GM19452 (cell line): Measurements from ENCODE around the gene SPOCK1.
A peak's percentile ranks its signal among the peaks of the same experiment; 100 is the strongest.

Experiments used
- ATAC-seq: cut with Tn5 transposase; IDR thresholded peaks from one replicate; pipeline ENCODE4 v1.9.1; 2021; ENCODE audit not compliant: unreplicated experiment

SPOCK1 gene

DNA sequence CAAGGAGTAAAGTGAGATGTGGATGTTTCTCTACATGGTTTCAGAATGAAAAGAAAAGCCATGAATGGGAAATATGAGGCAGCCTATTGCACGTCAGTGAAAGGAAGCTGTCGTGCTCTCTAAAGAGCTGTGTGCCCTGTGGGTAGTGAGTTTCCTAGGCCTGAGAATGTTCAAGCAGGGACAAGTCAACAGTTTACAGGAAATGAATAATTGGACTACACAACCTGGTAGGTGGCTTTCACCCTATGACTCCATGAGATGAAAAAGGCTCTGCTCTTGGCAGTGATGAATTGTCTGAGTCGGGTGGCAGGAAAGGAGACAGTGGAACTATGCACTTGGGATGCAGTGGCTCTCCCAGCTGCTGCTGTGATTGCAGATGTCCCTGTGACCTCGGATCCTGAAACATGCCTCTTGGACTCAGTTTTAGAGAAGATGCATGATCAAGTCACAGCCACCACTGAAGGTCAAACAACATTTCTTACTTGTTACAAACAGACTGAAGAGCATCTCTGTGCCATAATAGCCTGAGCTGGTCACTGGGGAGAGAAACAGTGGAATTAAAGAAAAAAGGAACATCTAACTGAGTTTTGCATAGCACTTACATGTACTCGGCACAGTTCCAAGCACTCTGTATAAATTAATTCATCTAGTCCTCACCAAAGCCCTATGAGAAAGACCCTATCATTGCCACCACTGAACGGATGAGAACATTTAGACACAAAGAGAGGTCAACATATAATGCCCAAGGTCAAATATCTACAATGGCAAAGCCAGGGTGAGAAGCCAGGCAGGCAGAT lies 293.7 kb downstream of the SPOCK1 start:
- ATAC-seq = no peak

DNA sequence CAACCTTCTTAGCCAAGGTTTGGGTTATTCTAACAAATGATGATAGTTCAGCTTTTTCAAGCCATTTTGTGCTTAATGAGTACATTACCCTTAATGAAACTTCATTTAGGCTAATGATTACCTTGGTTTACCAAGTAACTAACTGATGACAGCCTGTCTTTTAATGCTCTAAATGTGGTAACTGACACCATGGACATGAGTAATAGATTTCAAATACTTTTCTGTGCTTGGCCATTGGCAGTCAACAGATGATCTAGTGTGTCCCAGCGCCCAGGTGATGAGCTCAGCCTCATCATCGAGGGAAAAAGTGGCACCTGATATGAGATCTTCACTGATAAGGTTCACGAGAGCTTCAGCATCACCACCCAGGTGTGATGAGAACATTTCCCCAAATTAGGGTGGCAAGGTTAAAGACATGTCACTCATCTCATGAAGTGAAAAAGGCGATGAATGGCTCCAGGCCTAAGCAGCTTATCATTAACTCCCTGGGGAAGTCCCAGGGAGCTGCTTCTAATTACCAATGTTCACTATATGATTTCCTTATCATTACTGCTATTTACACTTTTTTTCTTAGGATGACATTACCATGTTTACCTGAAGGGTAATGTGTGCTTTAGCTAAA lies 296.0 kb downstream of the SPOCK1 start:
- ATAC-seq = peak; percentile 55

DNA sequence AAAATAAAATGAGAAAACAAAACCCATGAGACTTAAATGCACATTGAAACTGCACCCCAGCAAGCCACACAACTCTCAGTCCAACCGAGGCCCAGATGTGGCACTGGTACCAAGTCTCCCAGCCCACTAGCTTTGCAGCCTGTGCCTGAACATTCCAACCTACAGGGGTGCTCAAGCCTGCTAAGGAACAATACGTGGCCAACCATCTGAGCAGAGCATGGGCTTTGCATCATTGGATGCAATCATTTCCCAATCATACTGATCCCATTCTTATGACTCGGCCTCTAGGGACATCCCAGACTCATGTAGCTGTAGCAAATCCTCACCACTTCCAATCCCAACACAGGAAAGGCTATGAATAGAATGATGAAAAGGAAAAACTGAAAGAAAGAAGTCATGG lies 297.2 kb downstream of the SPOCK1 start:
- ATAC-seq = no peak

DNA sequence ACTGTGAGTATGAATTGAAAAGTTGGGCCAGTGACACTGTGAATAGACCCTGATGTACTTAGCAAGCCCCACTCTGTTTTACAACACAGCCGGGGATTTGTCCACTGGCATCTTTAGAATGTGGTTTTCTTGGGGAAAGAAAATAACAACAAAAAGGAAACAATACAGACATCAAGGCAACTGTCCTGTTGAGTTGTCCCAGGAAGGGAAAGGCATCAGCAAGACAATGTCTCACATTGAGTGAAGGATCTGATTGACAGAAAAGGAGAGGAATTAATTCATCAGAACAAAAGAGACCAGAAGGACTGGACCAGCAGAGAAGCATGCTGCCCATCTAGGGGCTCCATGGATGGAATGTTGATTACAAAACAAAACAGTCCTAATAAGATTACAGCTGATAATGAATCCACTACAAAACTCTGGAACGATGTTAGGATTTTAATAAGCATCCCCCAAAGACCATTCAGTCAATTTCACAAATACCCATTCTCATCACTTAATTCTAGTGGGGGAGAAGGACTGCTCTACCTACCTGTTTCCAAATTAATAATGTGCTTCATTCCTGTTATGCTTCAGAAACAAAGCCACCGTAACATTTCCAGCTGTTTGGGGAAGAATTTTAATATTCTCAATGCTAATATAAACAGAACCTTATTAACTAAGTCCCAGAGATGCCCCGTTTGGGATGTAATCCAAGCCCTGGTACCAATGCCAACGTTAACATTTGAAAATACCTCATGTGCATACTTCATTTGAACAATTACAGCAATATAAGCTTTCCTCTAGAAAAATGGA lies 298.0 kb downstream of the SPOCK1 start:
- no peak for ATAC-seq

DNA sequence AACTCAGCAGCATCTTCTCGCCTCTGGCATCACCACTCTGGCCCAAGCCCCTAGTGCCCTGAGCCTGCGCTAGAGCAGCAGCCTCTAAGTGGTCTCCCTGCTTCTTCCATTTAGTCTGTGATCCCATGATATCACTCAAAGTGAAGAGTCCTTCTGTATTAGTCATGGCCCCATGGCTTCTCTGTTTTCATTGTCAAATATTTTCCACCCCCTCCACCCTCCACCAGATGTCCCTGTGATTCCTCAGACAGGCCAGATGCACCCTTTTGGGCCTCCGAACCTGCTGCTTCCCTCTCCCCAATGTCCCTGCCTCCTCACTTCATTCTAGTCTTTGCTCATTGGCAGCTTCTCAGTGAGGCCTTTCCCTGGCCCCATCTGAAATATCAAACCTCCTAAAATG lies 299.2 kb downstream of the SPOCK1 start:
- ATAC-seq = no peak

DNA sequence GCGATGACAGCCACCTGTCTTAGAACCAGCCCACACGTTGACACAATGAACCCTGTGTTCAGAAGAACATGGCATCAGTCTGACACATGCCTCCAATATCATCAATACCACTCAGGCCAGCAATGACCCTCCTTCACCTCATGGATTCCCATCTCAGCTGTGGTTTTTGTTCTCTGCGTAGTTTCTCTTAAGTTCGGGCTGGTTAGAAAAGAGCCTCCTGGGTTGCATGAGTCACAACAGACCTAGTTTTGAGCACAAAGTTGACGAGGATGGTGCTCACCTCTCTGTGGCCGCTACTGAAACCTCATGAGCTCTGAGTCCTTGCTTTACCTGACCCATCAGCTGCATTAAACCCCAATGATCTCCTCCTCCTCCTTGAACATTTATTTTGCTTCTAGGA lies 299.9 kb downstream of the SPOCK1 start:
- ATAC-seq = no peak

DNA sequence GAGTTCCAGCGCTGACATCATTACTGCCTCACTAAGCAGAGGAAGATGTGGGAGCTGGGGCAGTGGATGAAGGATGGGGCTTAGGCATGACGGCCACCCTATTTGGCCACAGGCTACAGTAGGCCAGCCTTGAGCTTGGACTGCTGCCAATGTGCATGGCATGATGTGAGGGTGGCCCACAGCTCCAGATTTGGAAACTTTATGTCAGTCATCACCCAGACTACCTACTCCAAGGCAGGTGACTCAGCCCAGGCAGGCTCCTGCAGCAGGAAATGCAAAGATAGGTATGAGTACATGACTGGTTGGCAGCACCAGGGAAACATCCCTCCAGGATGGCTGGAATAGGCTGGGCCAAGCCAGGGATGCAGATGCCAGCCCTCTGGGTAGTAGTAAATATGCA lies 303.6 kb downstream of the SPOCK1 start:
- no peak for ATAC-seq

DNA sequence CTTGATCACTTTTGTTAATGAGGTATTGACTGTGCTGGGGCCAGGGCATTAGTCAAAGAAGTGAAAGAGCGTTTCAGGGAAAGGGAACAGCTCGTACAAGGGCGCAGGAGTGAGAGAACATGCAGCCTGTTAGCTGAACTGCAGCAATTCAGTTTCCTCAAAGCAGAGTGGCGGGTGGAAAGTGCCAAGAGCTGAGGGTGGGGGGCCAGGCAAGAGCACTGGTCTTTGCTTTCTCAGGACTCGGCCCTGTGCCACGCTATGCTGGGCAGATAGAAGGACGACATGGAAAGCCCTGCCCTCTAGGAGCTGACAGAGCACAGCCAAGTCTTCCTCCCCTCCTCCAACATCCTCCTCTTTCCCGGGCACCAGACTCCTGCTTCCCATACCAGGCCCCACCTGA lies 304.8 kb downstream of the SPOCK1 start:
- no peak for ATAC-seq

DNA sequence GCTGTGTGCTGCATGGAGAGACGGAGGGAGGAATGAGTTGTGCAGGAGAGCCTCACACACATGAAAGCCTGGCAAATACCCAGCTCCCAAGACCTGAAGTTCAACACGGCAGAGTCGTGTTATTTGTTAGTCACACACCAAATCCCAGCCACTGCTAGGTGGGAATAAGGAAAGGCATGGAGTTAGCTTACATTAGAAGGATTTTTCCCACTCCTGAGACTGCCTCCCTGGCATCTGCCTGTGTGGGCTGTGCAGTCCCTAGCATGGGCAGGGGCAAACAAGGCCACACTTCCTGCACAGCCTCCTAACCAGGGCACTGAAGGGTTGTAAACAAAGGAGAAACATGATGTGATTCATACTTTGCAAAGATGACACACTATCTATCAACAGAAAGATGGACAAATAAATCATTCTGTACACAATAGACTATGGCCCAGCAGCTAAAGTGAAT lies 306.8 kb downstream of the SPOCK1 start:
- no peak for ATAC-seq

DNA sequence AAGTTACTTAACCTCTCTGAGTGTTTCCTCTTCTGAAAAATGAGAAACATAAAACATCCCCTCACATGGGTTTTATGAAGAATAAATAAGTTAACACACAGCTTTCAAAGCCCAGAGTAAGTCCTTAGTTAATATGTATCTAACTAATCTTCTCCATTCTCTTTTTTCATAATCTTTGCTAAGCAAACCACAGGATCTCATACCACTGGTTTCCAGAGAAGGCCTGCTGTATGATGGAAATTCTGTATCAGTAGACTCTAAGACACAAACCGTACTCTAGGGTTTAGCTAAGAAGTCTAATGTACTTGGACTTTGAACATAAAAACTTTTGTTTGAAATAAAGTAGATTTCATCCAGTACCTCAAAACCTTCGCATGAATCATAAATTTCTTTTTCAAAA lies 307.9 kb downstream of the SPOCK1 start:
- no peak for ATAC-seq

DNA sequence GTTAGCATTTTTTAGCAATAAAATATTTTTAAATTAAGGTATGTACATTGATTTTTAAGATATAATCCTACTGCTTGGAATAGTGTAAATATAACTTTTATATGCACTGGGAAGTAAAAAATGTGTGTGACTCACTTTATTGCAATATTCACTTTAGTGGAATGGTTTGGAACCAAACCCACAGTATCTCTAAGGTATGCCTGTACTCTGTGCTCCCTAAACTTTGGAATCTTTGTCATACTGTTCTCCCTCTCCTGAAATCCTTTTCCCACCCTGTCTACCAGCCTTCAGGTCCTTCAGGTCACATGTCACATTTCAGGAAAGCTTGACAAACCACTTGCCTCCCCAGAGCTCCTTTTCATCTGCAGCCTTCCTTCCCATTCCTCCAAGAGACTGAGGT lies 308.7 kb downstream of the SPOCK1 start:
- no peak for ATAC-seq

DNA sequence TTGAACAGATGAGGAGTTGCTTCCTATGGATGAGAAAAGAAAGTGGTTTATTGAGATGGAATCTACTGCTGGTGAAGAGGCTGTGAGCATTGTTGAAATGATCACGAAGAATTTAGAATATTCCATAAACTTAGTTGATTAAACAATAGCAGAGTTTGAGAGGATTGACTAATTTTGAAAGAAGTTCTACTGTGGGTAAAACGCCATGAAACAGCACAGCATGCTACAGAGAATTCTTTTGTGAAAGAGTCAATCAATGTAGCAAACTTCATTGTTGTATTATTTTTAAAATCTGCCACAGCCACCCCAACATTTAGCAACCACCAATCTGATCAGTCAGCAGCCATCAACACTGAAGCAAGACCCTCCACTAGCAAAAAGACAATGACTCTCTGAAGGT lies 309.1 kb downstream of the SPOCK1 start:
- no peak for ATAC-seq

DNA sequence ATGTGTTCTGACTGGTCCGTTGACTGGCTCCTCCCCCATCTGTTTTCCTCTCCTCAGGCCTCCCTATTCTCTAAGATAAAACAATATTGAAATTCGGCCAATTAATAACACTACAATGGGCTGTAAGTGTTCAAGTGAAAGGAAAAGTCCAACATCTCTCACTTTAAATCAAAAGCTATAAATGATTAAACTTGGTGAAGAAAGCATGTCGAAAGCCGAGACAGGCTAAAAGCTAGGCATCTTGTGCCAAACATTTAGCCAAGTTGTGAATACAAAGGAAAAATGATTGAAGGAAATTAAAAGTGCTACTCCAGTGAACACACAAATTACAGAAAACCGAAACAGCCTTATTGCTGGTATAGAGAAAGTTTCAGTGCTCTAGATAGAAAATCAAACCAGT lies 310.6 kb downstream of the SPOCK1 start:
- no peak for ATAC-seq

DNA sequence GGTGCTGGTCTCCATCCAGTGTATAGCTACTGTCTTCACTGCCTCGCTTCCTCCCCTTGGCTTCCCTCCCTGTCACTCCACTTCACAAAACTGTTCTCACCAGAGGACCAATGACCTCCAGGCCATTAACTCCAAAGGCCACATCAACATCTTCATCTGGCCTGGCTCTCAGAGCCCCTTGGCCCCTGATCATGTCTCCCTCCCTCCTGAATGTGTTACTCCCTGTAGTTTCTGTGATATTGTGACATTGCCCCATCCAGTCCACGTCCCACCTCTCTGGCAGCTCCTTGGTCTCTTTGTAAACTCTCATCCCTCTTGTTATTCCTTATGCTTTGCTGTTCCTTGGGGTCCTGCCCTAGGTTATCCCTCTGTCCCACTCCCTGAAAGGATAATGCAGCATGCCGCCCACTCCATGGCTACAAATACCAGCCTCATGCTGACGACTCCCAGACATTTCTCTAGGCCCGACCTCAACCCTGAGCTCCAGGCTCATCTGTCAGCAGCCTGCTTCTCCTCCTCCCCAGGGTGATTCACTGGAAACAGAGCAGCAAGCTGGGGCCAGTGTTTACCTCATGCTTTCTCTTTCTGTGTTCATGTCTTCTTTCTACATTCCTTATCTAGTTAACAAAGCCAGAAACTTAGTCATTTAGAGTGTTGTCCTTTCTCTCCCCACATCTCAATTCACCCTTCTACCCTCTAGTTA lies 312.2 kb downstream of the SPOCK1 start:
- no peak for ATAC-seq

DNA sequence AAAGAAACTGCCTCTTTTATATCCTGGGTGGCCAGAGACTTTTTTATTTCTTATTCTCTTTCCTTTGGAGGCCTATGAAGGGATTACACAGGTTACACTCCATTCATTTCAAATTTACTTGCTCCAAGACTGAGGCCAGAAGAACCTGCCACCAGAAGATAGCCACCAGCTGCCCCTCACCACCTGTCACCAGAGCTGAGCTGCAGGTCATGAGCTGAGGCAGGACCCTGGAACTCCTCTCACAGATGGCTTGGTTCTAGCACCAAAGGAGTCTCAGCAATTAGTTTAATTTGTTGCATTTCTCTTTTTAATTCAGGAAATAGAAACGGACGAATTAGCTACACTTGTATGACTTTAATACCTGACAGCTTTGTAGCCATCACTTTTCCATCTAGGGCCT lies 313.9 kb downstream of the SPOCK1 start:
- no peak for ATAC-seq

DNA sequence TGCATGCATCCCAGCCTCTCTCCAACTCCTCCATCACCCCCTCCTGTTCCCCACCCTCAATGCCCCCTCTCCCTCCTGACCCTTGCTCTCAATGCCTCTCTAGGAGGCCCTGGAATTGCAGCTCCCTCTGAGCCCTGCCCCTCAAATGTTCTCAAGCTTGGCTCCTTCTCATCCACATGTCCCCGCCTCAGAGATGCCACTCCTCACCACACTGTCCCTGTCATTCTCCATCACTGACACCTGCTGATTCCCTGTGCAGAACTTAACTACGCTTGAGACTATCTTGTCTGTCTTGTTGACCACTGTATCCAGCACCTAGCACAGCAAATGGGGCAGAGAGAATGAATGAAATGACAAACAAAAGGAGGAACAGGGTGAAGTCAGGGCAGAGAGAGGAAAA lies 314.4 kb downstream of the SPOCK1 start:
- ATAC-seq = no peak

DNA sequence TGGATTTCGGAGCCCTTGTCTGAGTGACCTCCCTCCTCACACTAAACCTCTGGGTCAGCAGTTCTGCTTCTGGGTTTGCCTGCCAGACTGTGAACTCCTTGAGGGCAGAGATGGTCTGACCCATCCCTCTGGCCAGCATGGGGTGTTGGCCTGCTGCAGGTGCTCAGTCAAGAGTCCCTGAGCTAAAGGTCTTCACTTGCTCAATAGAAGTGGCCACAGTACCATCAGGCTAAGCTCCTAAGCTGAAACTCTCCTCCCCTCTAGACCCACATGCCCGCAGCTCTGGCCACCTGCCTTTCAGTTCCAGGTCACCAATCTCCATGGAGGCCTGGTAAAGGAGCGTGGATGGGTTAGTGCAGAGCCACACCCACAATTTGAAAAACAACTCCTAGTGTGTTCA lies 316.6 kb downstream of the SPOCK1 start:
- no peak for ATAC-seq

DNA sequence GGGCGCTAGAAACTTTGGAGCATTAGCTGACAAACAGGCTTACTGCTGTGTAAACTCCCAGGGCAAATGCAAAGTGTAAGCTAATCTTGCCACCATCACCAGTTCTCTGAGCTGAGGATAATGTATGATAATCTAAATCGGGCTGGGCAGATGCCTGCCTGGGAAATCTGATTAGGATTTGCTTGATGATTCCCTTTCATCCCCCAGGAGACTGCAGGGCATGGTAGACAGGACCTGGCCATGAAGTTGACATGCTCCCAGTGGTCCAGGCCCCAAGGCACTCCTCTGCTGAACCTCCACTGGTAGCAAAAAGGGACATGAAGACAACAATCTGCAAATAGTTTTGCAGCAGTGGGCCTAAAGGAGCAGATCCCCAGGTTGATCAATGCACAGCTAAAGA lies 317.5 kb downstream of the SPOCK1 start:
- no peak for ATAC-seq

DNA sequence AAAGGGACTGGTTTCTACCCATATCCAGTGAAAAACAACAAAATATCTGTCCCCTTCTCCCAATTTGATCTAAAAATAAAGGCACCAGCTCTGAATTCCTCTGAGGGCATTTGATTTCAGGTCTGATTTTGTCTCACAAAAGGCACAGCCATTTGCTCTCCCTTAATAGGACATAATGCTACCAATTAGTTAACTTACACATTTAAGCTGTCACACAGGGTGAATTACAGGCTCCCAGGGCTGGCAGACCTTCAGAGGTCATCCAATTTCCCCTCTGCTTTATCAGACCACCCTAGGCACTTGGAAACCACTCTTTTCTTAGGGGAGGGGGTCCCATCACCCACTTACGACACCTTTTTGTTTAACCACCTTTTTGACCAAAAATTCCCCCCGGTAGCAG lies 319.9 kb downstream of the SPOCK1 start:
- ATAC-seq = no peak

DNA sequence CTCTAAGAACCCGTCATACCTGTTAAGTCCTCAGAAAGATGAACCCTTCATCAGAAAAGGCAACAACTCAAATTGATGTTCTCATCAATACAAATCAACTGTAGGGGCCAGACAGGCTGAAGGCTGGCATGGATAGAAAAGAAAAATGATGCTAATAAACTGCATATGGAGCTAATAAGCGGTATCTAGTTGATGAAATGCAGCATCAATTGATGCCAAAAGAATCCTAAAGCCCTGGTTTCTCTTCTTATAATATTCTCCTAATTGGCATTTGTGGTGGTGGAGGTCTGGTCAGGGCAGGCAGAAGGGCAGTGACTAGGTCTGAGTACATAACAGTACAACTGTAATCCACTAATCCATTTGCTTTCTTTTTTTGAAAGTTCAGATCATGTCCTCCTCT lies 322.5 kb downstream of the SPOCK1 start:
- ATAC-seq = no peak

DNA sequence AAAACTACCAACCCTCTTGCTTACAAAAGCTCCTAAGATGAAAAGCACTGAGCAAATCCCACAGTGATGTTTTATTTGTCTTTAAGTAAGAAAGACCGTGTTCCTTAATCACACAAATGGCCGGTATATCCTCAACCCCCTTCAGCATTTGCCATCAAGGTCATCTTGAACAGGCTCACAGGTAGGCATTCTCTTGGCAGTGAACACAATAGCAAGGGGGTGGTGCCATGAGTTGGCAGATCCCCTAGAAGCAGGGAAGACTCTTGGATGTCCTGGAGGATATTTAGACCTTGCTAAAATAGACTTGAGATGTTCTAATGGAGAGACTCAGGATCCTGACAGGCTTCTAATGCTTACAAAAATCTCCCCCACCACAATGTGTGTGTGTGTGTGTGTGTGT lies 323.0 kb downstream of the SPOCK1 start:
- no peak for ATAC-seq
